HEK293T (cell line): ENCODE data around the gene LTO1.

Source experiments
- CTCF ChIA-PET: fragments of 350-600 bp; formaldehyde crosslinking; extraction: SDS; loops from one replicate; lab custom pipeline; 2021; ENCODE audit warnings: antibody characterized with exemption, inconsistent platforms; lab: Yijun Ruan, JAX
- POLR2A ChIA-PET: fragments of 350-600 bp; formaldehyde crosslinking; extraction: SDS; loops from one replicate; lab custom pipeline; 2020; ENCODE audit warnings: antibody characterized with exemption, inconsistent platforms; lab: Yijun Ruan, JAX
- DNase-seq: peaks from one replicate; pipeline ENCODE4 v3.0.0; 2012; ENCODE audit warnings: mixed read lengths; ENCODE audit errors: extremely low spot score
- ARNT ChIP-seq: fragments of 450-650 bp; IDR thresholded peaks from 2 replicates; pipeline ENCODE4 v1.6.1; 2017; ENCODE audit warnings: mild to moderate bottlenecking
- BHLHE40 ChIP-seq: fragments of 450-650 bp; IDR thresholded peaks from 2 replicates; pipeline ENCODE4 v1.6.1; 2016; ENCODE audit warnings: mild to moderate bottlenecking, moderate library complexity, borderline replicate concordance
- ELF4 ChIP-seq: fragments of 450-650 bp; IDR thresholded peaks from 2 replicates; pipeline ENCODE4 v1.6.1; 2017; ENCODE audit warnings: antibody characterized with exemption
- FOXA1 ChIP-seq: fragments of 450-650 bp; IDR thresholded peaks from 2 replicates; pipeline ENCODE4 v1.6.1; 2016; ENCODE audit warnings: mild to moderate bottlenecking
- FOXM1 ChIP-seq: fragments of 450-650 bp; IDR thresholded peaks from 2 replicates; pipeline ENCODE4 v1.6.1; 2017; ENCODE audit warnings: mild to moderate bottlenecking, borderline replicate concordance
- HDGF ChIP-seq: fragments of 450-650 bp; IDR thresholded peaks from 2 replicates; pipeline ENCODE4 v1.6.1; 2017; ENCODE audit warnings: antibody characterized with exemption, borderline replicate concordance
- L3MBTL2 ChIP-seq: fragments of 450-650 bp; conservative IDR thresholded peaks from 2 replicates; pipeline ENCODE4 v1.6.1; 2016; ENCODE audit warnings: mild to moderate bottlenecking
- LEF1 ChIP-seq: fragments of 450-650 bp; IDR thresholded peaks from 2 replicates; pipeline ENCODE4 v1.6.1; 2017; ENCODE audit warnings: mild to moderate bottlenecking, borderline replicate concordance
- NFRKB ChIP-seq: fragments of 450-650 bp; IDR thresholded peaks from 2 replicates; pipeline ENCODE4 v1.6.1; 2016; ENCODE audit warnings: mild to moderate bottlenecking, moderate library complexity
- SP1 ChIP-seq: fragments of 450-650 bp; IDR thresholded peaks from 2 replicates; pipeline ENCODE4 v1.6.1; 2017
- SUZ12 ChIP-seq: fragments of 450-650 bp; IDR thresholded peaks from 2 replicates; pipeline ENCODE4 v1.6.1; 2016; ENCODE audit warnings: mild to moderate bottlenecking
- TARDBP ChIP-seq: fragments of 450-650 bp; IDR thresholded peaks from 2 replicates; pipeline ENCODE4 v1.6.1; 2016
- ZNF384 ChIP-seq: fragments of 450-650 bp; IDR thresholded peaks from 2 replicates; pipeline ENCODE4 v1.6.1; 2016

Gene LTO1

GRCh38 chr11:69617682-69618081 is 57.5 kb downstream of the LTO1 start:
- TF ChIP-seq HDGF (no peak), SUZ12 (no peak), LEF1 (no peak), ELF4 (no peak), NFRKB (no peak)
- CTCF ChIA-PET = no interaction called here
- DNase-seq = no peak
- POLR2A ChIA-PET = no interaction called here

- ChIA-PET CTCF (no interaction called here), POLR2A (no interaction called here)
- no peak for DNase-seq
- TF ChIP-seq FOXM1 (no peak), TARDBP (no peak), ELF4 (no peak), LEF1 (no peak), BHLHE40 (no peak), ARNT (no peak), SUZ12 (no peak), L3MBTL2 (no peak), FOXA1 (no peak), NFRKB (no peak), ZNF384 (no peak), SP1 (no peak), HDGF (no peak)
These were observed 57.9 kb downstream of the LTO1 start for GRCh38 chr11:69617220-69617619.
